Uterus (tissue), 2 donors: ENCODE data around the gene TBC1D14.

Experiments used
- POLR2A ChIP-seq, 2 donors: fragments of 450-650 bp; IDR thresholded peaks; one replicate each; pipeline ENCODE4 v1.6.1; 2016; ENCODE audit warnings: antibody characterized with exemption in 2 of 2, mild to moderate bottlenecking in 1 of 2, moderate library complexity in 1 of 2
- TF ChIP-seq, protein P1 (sequence below), 4 experiments: fragments of 200-600 bp in 2 of 4; fragments of 450-650 bp in 2 of 4; sonication (generic) in 2 of 4; IDR thresholded peaks; one replicate each; pipeline ENCODE4 v1.5.1; 2016 to 2019; ENCODE audit warnings: antibody characterized with exemption in 4 of 4, mild to moderate bottlenecking in 2 of 4, moderate library complexity in 1 of 4

DNA sequence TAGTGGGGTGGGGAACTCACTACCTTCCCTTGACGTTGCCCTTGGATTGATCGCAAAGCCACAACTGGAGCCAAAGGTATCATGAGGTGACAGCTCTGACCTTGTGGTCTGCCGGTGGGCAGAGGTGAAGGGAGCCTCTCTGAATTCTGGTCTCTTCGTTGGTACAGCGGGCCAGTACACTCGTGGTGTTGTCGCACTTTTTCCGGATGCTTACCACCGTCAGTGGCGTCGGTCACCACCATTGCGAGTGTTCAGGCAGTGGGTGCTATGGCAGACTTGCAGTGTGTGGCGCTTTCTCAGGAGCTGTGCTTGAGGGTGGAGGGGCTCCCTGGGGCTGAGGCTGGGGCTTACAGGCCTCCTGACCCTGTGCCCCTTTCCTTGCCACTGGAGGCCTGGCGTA is 163.4 kb downstream of the TBC1D14 start:
- TF ChIP-seq, protein P1, sequence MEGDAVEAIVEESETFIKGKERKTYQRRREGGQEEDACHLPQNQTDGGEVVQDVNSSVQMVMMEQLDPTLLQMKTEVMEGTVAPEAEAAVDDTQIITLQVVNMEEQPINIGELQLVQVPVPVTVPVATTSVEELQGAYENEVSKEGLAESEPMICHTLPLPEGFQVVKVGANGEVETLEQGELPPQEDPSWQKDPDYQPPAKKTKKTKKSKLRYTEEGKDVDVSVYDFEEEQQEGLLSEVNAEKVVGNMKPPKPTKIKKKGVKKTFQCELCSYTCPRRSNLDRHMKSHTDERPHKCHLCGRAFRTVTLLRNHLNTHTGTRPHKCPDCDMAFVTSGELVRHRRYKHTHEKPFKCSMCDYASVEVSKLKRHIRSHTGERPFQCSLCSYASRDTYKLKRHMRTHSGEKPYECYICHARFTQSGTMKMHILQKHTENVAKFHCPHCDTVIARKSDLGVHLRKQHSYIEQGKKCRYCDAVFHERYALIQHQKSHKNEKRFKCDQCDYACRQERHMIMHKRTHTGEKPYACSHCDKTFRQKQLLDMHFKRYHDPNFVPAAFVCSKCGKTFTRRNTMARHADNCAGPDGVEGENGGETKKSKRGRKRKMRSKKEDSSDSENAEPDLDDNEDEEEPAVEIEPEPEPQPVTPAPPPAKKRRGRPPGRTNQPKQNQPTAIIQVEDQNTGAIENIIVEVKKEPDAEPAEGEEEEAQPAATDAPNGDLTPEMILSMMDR (IDR thresholded peaks at IDR 0.05), result no peak
- TF ChIP-seq POLR2A (IDR thresholded peaks at IDR 0.05), result no peak
